ENCODE results near the gene SELE.

SELE gene

DNA sequence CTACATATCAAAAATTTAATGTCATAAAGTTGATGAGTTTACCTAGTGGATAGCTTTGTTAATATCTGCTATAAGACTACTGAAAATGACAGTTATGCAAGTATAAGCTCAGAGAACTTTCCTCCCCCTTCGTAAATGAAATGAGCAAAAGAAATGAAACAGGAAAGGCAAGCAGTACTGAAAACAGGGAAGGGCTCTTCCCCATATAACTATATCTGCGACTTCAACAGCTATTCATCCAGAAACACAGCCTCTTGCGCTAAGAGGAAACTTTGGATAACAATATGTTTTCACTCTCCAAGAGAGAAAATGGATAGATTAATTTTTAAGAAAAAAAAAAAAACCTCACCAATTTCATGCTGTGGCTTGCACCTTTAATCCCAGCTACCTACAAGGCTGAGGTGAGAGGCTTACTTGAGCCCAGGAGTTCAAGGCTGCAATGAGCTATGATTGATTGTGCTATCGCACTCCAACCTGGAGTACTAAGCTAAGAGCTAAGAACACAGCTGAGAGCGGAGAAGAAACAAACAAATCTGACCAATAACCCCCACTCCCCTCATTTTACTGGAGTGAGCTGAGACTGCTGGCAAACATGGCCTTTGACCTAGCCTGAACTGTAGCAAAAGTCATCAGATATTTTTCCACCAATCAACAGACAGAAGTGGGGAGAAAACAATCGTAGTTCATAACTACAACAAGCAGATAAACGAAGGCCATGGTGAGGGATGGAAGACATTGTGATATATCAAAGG, 31.9 kb upstream of the SELE start:
- no peak for TF ChIP-seq CTCF (IDR thresholded peaks at IDR 0.05; ENCODE audit: low read depth, low read length)
- no peak overlapping the region for H3K4me3 ChIP-seq (ENCODE audit: low read depth, low read length)

DNA sequence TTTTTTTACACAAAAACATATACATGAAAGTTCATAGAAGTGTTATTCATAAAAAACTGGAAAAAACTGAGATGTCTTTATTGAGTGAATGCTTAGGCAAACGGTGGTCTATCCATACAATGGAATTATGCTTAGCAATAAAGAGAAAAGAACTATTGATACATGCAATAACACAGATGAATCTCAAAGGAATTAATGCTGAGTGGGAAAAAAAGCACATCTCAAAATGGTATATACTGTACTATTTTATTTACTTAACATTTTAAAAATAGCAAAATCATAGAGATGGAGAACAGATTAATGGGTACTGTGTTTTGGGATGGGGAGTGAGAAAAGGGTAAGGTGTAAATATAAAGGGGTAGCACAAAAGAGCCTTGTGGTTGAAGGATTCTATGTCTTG, 31.0 kb upstream of the SELE start:
- no peak for TF ChIP-seq CTCF (IDR thresholded peaks at IDR 0.05; ENCODE audit: low read depth, low read length)
- no peak overlapping the region for H3K4me3 ChIP-seq (ENCODE audit: low read depth, low read length)

GRCh38 chr1:169762699-169763098, 28.8 kb upstream of the SELE start:
- no peak overlapping the region for H3K4me3 ChIP-seq (ENCODE audit: low read depth, low read length)
- TF ChIP-seq CTCF (IDR thresholded peaks at IDR 0.05; ENCODE audit: low read depth, low read length), result no peak

- no peak overlapping the region for H3K4me3 ChIP-seq (ENCODE audit: low read depth, low read length)
- TF ChIP-seq CTCF (IDR thresholded peaks at IDR 0.05; ENCODE audit: low read depth, low read length), result no peak
These were observed 25.2 kb upstream of the SELE start for GRCh38 chr1:169759038-169759437.

DNA sequence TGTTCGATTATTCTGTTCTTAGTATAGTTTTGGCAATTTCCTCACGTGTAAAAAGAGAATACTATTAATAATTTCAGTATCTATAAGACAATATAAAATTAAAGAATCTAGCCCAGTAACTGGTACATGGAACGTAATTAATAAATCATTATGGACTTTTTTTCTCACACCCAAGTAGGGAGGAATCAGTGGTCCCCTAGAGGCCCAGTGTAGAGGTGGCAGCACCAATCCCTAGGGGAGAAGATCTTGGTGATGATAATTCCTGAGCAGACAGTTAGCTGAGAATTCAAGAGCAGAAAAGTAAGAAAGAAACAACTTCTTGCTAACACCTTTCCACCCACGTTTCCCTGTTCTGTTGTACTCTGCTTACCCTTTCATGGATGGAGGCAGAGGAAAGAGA, 19.7 kb upstream of the SELE start:
- TF ChIP-seq CTCF (IDR thresholded peaks at IDR 0.05; ENCODE audit: low read depth, low read length), result no peak

GRCh38 chr1:169750041-169750440, 16.2 kb upstream of the SELE start:
- H3K4me3 ChIP-seq (ENCODE audit: low read depth, low read length), result no peak overlapping the region
- no peak for TF ChIP-seq CTCF (IDR thresholded peaks at IDR 0.05; ENCODE audit: low read depth, low read length)

More for the DNA sequence above, 19.7 kb upstream of the SELE start:
- no peak overlapping the region for H3K4me3 ChIP-seq (ENCODE audit: low read depth, low read length)

- no peak for TF ChIP-seq CTCF (IDR thresholded peaks at IDR 0.05; ENCODE audit: low read depth, low read length)
- H3K4me3 ChIP-seq (ENCODE audit: low read depth, low read length), result no peak overlapping the region
These were observed 12.7 kb upstream of the SELE start for GRCh38 chr1:169746550-169746949.

Measured in WI38 (cell line).